H1 (cell line): ENCODE measurements around the gene NKAIN1. TPM values are rescaled to one million over a fixed set of nuclear protein-coding genes. Genes with fewer than 3 reads are reported as not detected.

Experiments used
- CTCF ChIA-PET: fragments of 300-600 bp; sonication (Branson Sonifier 250); formaldehyde crosslinking; loops from one replicate; lab custom pipeline; 2021; ENCODE audit not compliant: partially characterized antibody; lab: Charles Lee
- POLR2A ChIA-PET: fragments of 300-600 bp; sonication (Branson Sonifier 250); formaldehyde crosslinking; loops from one replicate; lab custom pipeline; 2021; ENCODE audit warnings: inconsistent platforms; ENCODE audit not compliant: partially characterized antibody; lab: Charles Lee
- DNase-seq, 2 experiments: peaks; one replicate each; pipeline versions ENCODE4 v3.0.0 to v3.0.0-alpha.2; 2010 to 2022; ENCODE audit warnings: low spot score in 2 of 2, low read depth in 1 of 2, mixed read lengths in 1 of 2
- FAIRE-seq: peaks from 2 replicates; lab custom pipeline; 2011; peaks lifted over from hg19 to GRCh38; lab: Jason Lieb, UNC
- H2AFZ ChIP-seq: 2 replicates; pipeline ENCODE4 v1.8.1; 2012; ENCODE audit warnings: low read length, inconsistent platforms
- H2AK5ac ChIP-seq: 2 replicates; pipeline ENCODE4 v1.6.1; 2013; ENCODE audit warnings: low read depth, low read length
- H2BK120ac ChIP-seq: replicated peaks from 2 replicates; pipeline ENCODE3; 2013; ENCODE audit warnings: low read depth, low read length, inconsistent platforms
- H2BK12ac ChIP-seq: 2 replicates; pipeline ENCODE4 v1.6.1; 2013; ENCODE audit warnings: low read depth, low read length
- H2BK15ac ChIP-seq: 2 replicates; pipeline ENCODE4 v1.6.1; 2013; ENCODE audit warnings: low read length
- H2BK20ac ChIP-seq: 2 replicates; pipeline ENCODE4 v1.6.1; 2013; ENCODE audit warnings: low read length
- H2BK5ac ChIP-seq: 2 replicates; pipeline ENCODE4 v1.6.1; 2013; ENCODE audit warnings: low read depth, low read length
- H3K14ac ChIP-seq: 2 replicates; pipeline ENCODE4 v1.6.1; 2013; ENCODE audit warnings: inconsistent platforms; ENCODE audit not compliant: insufficient read length
- H3K18ac ChIP-seq: 2 replicates; pipeline ENCODE4 v1.6.1; 2013; ENCODE audit warnings: low read length; ENCODE audit errors: extremely low read depth
- H3K23ac ChIP-seq: 2 replicates; pipeline ENCODE4 v1.6.1; 2013; ENCODE audit warnings: inconsistent platforms; ENCODE audit not compliant: insufficient read length
- H3K23me2 ChIP-seq: 2 replicates; pipeline ENCODE4 v1.6.1; 2013; ENCODE audit warnings: low read depth, low read length
- H3K27ac ChIP-seq: 2 replicates; pipeline ENCODE4 v1.6.1; 2011; ENCODE audit warnings: low read depth, low read length, inconsistent platforms
- H3K27me3 ChIP-seq, 4 experiments: replicated peaks in 1 of 4; 1 replicate in 1 of 4; 2 replicates in 3 of 4; pipeline versions ENCODE4 v1.6.1 to v1.8.1; 2011 to 2013; ENCODE audit warnings: low read length in 3 of 4, mild to moderate bottlenecking in 3 of 4, inconsistent platforms in 2 of 4, mixed read lengths in 2 of 4, moderate library complexity in 1 of 4; ENCODE audit not compliant: control insufficient read depth in 3 of 4, insufficient read depth in 3 of 4; ENCODE audit errors: extremely low read depth in 1 of 4
- H3K36me3 ChIP-seq, 4 experiments: 2 replicates each; pipeline versions ENCODE4 v1.6.1 to v1.8.1; 2011 to 2013; ENCODE audit warnings: mild to moderate bottlenecking in 4 of 4, low read length in 3 of 4, moderate library complexity in 2 of 4, control low read depth in 1 of 4, inconsistent platforms in 1 of 4; ENCODE audit not compliant: insufficient read depth in 4 of 4, control insufficient read depth in 2 of 4
- H3K4ac ChIP-seq: replicated peaks from 2 replicates; pipeline ENCODE3; 2013; ENCODE audit warnings: low read length, low read depth, mixed read lengths, inconsistent platforms; ENCODE audit not compliant: insufficient read length
- H3K4me1 ChIP-seq, 4 experiments: replicated peaks in 1 of 4; 1 replicate in 1 of 4; 2 replicates in 3 of 4; pipeline versions ENCODE4 v1.6.1 to v1.8.1; 2011 to 2013; ENCODE audit warnings: low read length in 3 of 4, inconsistent platforms in 2 of 4, mixed read lengths in 1 of 4; ENCODE audit not compliant: insufficient read depth in 4 of 4, control insufficient read depth in 3 of 4
- H3K4me2 ChIP-seq, 2 experiments: 2 replicates each; pipeline versions ENCODE4 v1.6.1 to v1.8.1; 2011 to 2013; ENCODE audit warnings: low read depth in 2 of 2, low read length in 2 of 2, control low read depth in 1 of 2, inconsistent platforms in 1 of 2, mild to moderate bottlenecking in 1 of 2; ENCODE audit not compliant: insufficient read depth in 1 of 2
- H3K4me3 ChIP-seq, 4 experiments: fragments of 200-600, 300-600 bp in 1 of 4; sonication (generic), shearing (Covaris generic), sonication (Bioruptor Twin) in 1 of 4; 2 replicates each; pipeline versions ENCODE4 v1.5.1 to v1.8.1; 2011 to 2016; ENCODE audit warnings: low read length in 4 of 4, low read depth in 3 of 4, control low read depth in 2 of 4, inconsistent platforms in 2 of 4, mild to moderate bottlenecking in 2 of 4, mixed read lengths in 1 of 4, moderate library complexity in 1 of 4; ENCODE audit not compliant: insufficient read depth in 2 of 4; ENCODE audit errors: extremely low read depth in 1 of 4
- H3K56ac ChIP-seq: replicated peaks from 2 replicates; pipeline ENCODE3; 2013; ENCODE audit warnings: low read depth, mild to moderate bottlenecking, mixed read lengths, low read length, inconsistent platforms; ENCODE audit not compliant: insufficient read length
- H3K79me1 ChIP-seq: 2 replicates; pipeline ENCODE4 v1.6.1; 2013; ENCODE audit warnings: low read depth, low read length, control low read depth
- H3K79me2 ChIP-seq, 2 experiments: 2 replicates each; pipeline versions ENCODE4 v1.6.1 to v1.8.1; 2012 to 2013; ENCODE audit warnings: low read length in 2 of 2, mild to moderate bottlenecking in 2 of 2, inconsistent platforms in 1 of 2; ENCODE audit not compliant: insufficient read depth in 2 of 2, control insufficient read depth in 1 of 2
- H3K9ac ChIP-seq, 4 experiments: replicated peaks in 1 of 4; 1 replicate in 1 of 4; 2 replicates in 3 of 4; pipeline versions ENCODE4 v1.6.1 to v1.8.1; 2011 to 2013; ENCODE audit warnings: low read depth in 3 of 4, low read length in 3 of 4, control low read depth in 2 of 4, mild to moderate bottlenecking in 2 of 4, moderate library complexity in 2 of 4, inconsistent platforms in 1 of 4; ENCODE audit errors: extremely low read depth in 1 of 4
- H3K9me3 ChIP-seq, 2 experiments: 2 replicates each; pipeline versions ENCODE4 v1.6.1 to v1.8.1; 2012 to 2013; ENCODE audit warnings: mild to moderate bottlenecking in 2 of 2, moderate library complexity in 2 of 2, control low read depth in 1 of 2, inconsistent platforms in 1 of 2, low read depth in 1 of 2, low read length in 1 of 2, mixed read lengths in 1 of 2; ENCODE audit not compliant: insufficient read depth in 2 of 2
- H4K20me1 ChIP-seq, 2 experiments: replicated peaks in 1 of 2; 2 replicates each; pipeline versions ENCODE3 to v1.8.1; 2011 to 2013; ENCODE audit warnings: inconsistent platforms in 2 of 2, low read length in 2 of 2, mild to moderate bottlenecking in 1 of 2; ENCODE audit not compliant: insufficient read depth in 2 of 2, control insufficient read depth in 1 of 2
- H4K5ac ChIP-seq: 2 replicates; pipeline ENCODE4 v1.6.1; 2013; ENCODE audit warnings: low read length, low read depth, mixed read lengths, inconsistent platforms; ENCODE audit not compliant: insufficient read length
- H4K8ac ChIP-seq: 2 replicates; pipeline ENCODE4 v1.8.0; 2013; ENCODE audit warnings: mild to moderate bottlenecking, moderate library complexity, low read length, inconsistent platforms; ENCODE audit not compliant: insufficient read depth; ENCODE audit errors: extremely low read depth
- H4K91ac ChIP-seq: replicated peaks from 2 replicates; pipeline ENCODE3; 2013; ENCODE audit warnings: low read length, mixed read lengths, inconsistent platforms; ENCODE audit not compliant: insufficient read length
- ASH2L ChIP-seq: fragments of 200-600, 300-600 bp; sonication (generic); IDR thresholded peaks from one replicate; pipeline ENCODE4 v1.7.1; 2017; ENCODE audit warnings: low read length
- BACH1 ChIP-seq: IDR thresholded peaks from 2 replicates; pipeline ENCODE4 v1.6.1; 2012; ENCODE audit warnings: low read length, improper control_type of control experiment
- CBX8 ChIP-seq: fragments of 300-800, 300-1000 bp; sonication (generic); IDR thresholded peaks from 2 replicates; pipeline ENCODE4 v1.7.1; 2016; ENCODE audit warnings: low read depth, low read length, borderline replicate concordance
- CTBP2 ChIP-seq: IDR thresholded peaks from 2 replicates; pipeline ENCODE4 v1.7.0; 2011; ENCODE audit warnings: borderline replicate concordance, mild to moderate bottlenecking, moderate library complexity, mixed read lengths, low read length; ENCODE audit not compliant: insufficient read depth, insufficient read length
- JUND ChIP-seq: IDR thresholded peaks from 2 replicates; pipeline ENCODE4 v1.6.1; 2011; ENCODE audit warnings: mild to moderate bottlenecking, improper control_type of control experiment, low read length
- NRF1 ChIP-seq: IDR thresholded peaks from 2 replicates; pipeline ENCODE4 v1.6.1; 2011; ENCODE audit warnings: mild to moderate bottlenecking, low read depth, low read length, improper control_type of control experiment
- RBBP5 ChIP-seq: IDR thresholded peaks from 2 replicates; pipeline ENCODE4 v1.7.1; 2012; ENCODE audit warnings: low read depth, mild to moderate bottlenecking, inconsistent platforms, low read length, moderate library complexity, borderline replicate concordance
- RFX5 ChIP-seq: IDR thresholded peaks from 2 replicates; pipeline ENCODE4 v1.6.1; 2011; ENCODE audit warnings: low read depth, low read length, improper control_type of control experiment, borderline replicate concordance
- SAP30 ChIP-seq: fragments of 300-600 bp; sonication (generic); IDR thresholded peaks from 2 replicates; pipeline ENCODE4 v1.7.1; 2012; ENCODE audit warnings: low read length, moderate library complexity, mild to moderate bottlenecking, inconsistent platforms; ENCODE audit not compliant: insufficient read depth, insufficient replicate concordance
- SRF ChIP-seq: IDR thresholded peaks from 2 replicates; pipeline ENCODE4 v1.6.1; 2011; ENCODE audit warnings: mild to moderate bottlenecking, low read depth, low read length, moderate library complexity
- WGBS, 2 experiments: shearing (Covaris generic) in 1 of 2; methylation state at CpG; one replicate each; pipeline versions ENCODE4 v1.1.6 to v1.1.7; 2013 to 2015; ENCODE audit warnings: low lambda C conversion rate in 2 of 2, mixed read lengths in 2 of 2, inconsistent platforms in 1 of 2, low coverage in 1 of 2, missing lambda C conversion rate in 1 of 2; ENCODE audit not compliant: insufficient replicate concordance in 2 of 2, insufficient coverage in 1 of 2, insufficient read length in 1 of 2; ENCODE audit errors: extremely low coverage in 1 of 2, missing lambda C conversion rate in 1 of 2; 5-methylcytosine and 5-hydroxymethylcytosine counted together
- polyA plus RNA-seq, 7 experiments: library from polyadenylated mRNA; depleted of rRNA in 3 of 7; stranded (reverse) in 5 of 7; unstranded in 2 of 7; fragments of >200 nt in 5 of 7; fragments of 200-250 nt in 2 of 7; gene quantifications; 1 replicate in 5 of 7; 2 replicates in 1 of 7; 4 replicates in 1 of 7; pipeline versions ENCODE4 v1.2.1 to v1.2.3, GENCODE V29; 2011 to 2013; ENCODE audit warnings: missing spikeins in 2 of 7, mixed read lengths in 2 of 7
- total RNA-seq: library from RNA; stranded (reverse); fragmentation: NEBNext Ultra II Directional; extraction: Animal tissue kit (Norgen Biotek cat#: 25700); gene quantifications from 2 replicates; pipeline ENCODE4 v1.2.1, GENCODE V29; 2021

NKAIN1 gene
- total and polyA plus RNA-seq, 2 of the 8 experiments (the other 6 are each of a cell fraction or from before 2014, with no cell fraction given) = 59.3 to 66.9 TPM

- Histone ChIP-seq H3K4me2 (no peak overlapping the region), H2AFZ (no peak overlapping the region), H4K5ac (no peak overlapping the region), H3K56ac (no peak overlapping the region), H3K14ac (no peak overlapping the region), H2BK120ac (no peak overlapping the region), H2BK15ac (no peak overlapping the region), H3K4ac (no peak overlapping the region), H3K4me1 (peaks cover 0 to 7% (median 4%) of the 10 kb centered on the region in 4 experiments; a peak in 5 of 7 replicates), H3K18ac (no peak overlapping the region), H2AK5ac (no peak overlapping the region), H3K27me3 (peaks cover 0 to 10% (median 4%) of the 10 kb centered on the region in 4 experiments; a peak in 5 of 7 replicates), H3K4me3 (no peak overlapping the region), H2BK12ac (no peak overlapping the region), H4K8ac (no peak overlapping the region), H3K23ac (no peak overlapping the region), H2BK5ac (no peak overlapping the region), H3K36me3 (no peaks in the 10 kb centered on the region), H3K9ac (no peak overlapping the region), H4K91ac (no peak overlapping the region), H2BK20ac (no peak overlapping the region), H3K23me2 (peaks cover 3% of the 10 kb centered on the region), H3K79me1 (no peaks in the 10 kb centered on the region), H3K79me2 (no peaks in the 10 kb centered on the region), H4K20me1 (no peaks in the 10 kb centered on the region), H3K9me3 (no peaks in the 10 kb centered on the region), H3K27ac (no peak overlapping the region)
- DNase-seq (no peak), FAIRE-seq (peak; percentile 24)
- CTCF ChIA-PET = interaction anchor here (0.6 to 6.1 kb wide), 6 partner anchors 9 to 151 kb away, joined by 3 to 49 read pairs (median 4); no protein-coding TSS in a partner anchor
- TF ChIP-seq JUND (no peak), NRF1 (no peak), RFX5 (no peak), RBBP5 (no peak), ASH2L (no peak), CTBP2 (no peak), SAP30 (no peak), SRF (no peak), BACH1 (no peak), CBX8 (no peak)
- 93% methylated on average over 4 of the region's 4 CpGs; no CpG with 5 or more reads in 1 of the 2 experiments for WGBS, 2 experiments
- POLR2A ChIA-PET = interaction anchor here (1.2 to 1.5 kb wide), 2 partner anchors 11 to 52 kb away, joined by 4 to 5 read pairs; partner anchors contain the start of genes SNRNP40 and ZCCHC17
These were observed 4.6 kb upstream of the NKAIN1 start for GRCh38 chr1:31244326-31244725.
